WTC11 (cell line): ENCODE data around the gene CENPL.

Source experiments
- ATF3 ChIP-seq: sonication (generic); formaldehyde crosslinking; conservative IDR thresholded peaks from 2 replicates; pipeline ENCODE4 v1.8.1; 2022; ENCODE audit warnings: mild to moderate bottlenecking, missing genetic modification reagents
- CREM ChIP-seq: sonication (generic); formaldehyde crosslinking; IDR thresholded peaks from 2 replicates; pipeline ENCODE4 v1.8.1; 2022; ENCODE audit warnings: mild to moderate bottlenecking, missing genetic modification reagents, moderate library complexity
- CTCF ChIP-seq: fragments of 200-600 bp; IDR thresholded peaks from 2 replicates; pipeline ENCODE4 v1.8.0; 2022; ENCODE audit warnings: antibody characterized with exemption
- FOXP4 ChIP-seq: sonication (generic); formaldehyde crosslinking; IDR thresholded peaks from 2 replicates; pipeline ENCODE4 v1.8.0; 2022; ENCODE audit warnings: mild to moderate bottlenecking, missing genetic modification reagents
- JUN ChIP-seq: sonication (generic); formaldehyde crosslinking; IDR thresholded peaks from 2 replicates; pipeline ENCODE4 v1.8.0; 2023; ENCODE audit warnings: mild to moderate bottlenecking, missing genetic modification reagents
- OVOL2 ChIP-seq: fragments of 250-450 bp; sonication (Bioruptor Pico); IDR thresholded peaks from 2 replicates; pipeline ENCODE4 v1.9.0; 2021; ENCODE audit warnings: mild to moderate bottlenecking, borderline replicate concordance
- TEAD1 ChIP-seq: sonication (generic); formaldehyde crosslinking; IDR thresholded peaks from 2 replicates; pipeline ENCODE4 v1.8.0; 2022; ENCODE audit warnings: mild to moderate bottlenecking, missing genetic modification reagents
- USF2 ChIP-seq: sonication (generic); formaldehyde crosslinking; IDR thresholded peaks from 2 replicates; pipeline ENCODE4 v1.8.1; 2023; ENCODE audit warnings: mild to moderate bottlenecking, missing genetic modification reagents, moderate library complexity
- ZBTB43 ChIP-seq: sonication (generic); formaldehyde crosslinking; IDR thresholded peaks from 2 replicates; pipeline ENCODE4 v1.8.1; 2023; ENCODE audit warnings: mild to moderate bottlenecking, missing genetic modification reagents
- ZNF232 ChIP-seq: sonication (generic); formaldehyde crosslinking; IDR thresholded peaks from 2 replicates; pipeline ENCODE4 v1.8.0; 2022; ENCODE audit warnings: mild to moderate bottlenecking, missing genetic modification reagents
- ZSCAN18 ChIP-seq: fragments of 250-450 bp; sonication (Bioruptor Pico); IDR thresholded peaks from 2 replicates; pipeline ENCODE4 v2.1.2; 2022; ENCODE audit warnings: mild to moderate bottlenecking, moderate library complexity
- TF ChIP-seq, protein P1 (sequence below): sonication (generic); formaldehyde crosslinking; IDR thresholded peaks from 2 replicates; pipeline ENCODE4 v1.8.0; 2022; ENCODE audit warnings: mild to moderate bottlenecking, missing genetic modification reagents
- TF ChIP-seq, protein P2 (sequence below): sonication (generic); formaldehyde crosslinking; IDR thresholded peaks from 2 replicates; pipeline ENCODE4 v1.8.1; 2023; ENCODE audit warnings: mild to moderate bottlenecking, missing genetic modification reagents, moderate library complexity

DNA sequence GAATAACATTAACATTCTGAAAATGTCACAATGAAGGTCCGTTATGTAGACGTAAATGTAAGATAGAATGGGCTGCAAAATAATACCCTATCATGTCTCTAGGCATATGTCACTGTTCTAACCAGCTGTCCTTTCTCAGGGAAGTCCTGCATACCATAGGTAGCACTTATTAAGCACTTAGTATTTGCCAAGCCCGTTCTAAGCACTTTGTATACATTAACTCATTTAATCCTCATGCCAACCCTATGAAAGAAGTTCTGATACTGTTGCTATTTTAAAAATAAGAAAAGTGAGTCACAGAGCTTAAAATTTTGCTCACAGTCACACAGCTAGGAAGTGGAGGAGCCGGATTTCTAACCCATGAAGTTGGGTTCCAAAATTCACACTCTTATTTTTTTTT is 27.4 kb upstream of the CENPL start:
- TF ChIP-seq FOXP4 (CRISPR knock-in tag): no peak
- TF ChIP-seq, protein P1, sequence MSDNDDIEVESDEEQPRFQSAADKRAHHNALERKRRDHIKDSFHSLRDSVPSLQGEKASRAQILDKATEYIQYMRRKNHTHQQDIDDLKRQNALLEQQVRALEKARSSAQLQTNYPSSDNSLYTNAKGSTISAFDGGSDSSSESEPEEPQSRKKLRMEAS (CRISPR knock-in tag): no peak
- TF ChIP-seq CTCF: no peak
- TF ChIP-seq ZBTB43: no peak
- TF ChIP-seq ZNF232 (CRISPR knock-in tag): no peak
- no peak for TF ChIP-seq USF2 (CRISPR knock-in tag)
- TF ChIP-seq ATF3 (CRISPR knock-in tag): no peak
- TF ChIP-seq CREM (CRISPR knock-in tag): no peak
- TF ChIP-seq ZSCAN18 (CRISPR knock-in tag): no peak
- TF ChIP-seq, protein P2, sequence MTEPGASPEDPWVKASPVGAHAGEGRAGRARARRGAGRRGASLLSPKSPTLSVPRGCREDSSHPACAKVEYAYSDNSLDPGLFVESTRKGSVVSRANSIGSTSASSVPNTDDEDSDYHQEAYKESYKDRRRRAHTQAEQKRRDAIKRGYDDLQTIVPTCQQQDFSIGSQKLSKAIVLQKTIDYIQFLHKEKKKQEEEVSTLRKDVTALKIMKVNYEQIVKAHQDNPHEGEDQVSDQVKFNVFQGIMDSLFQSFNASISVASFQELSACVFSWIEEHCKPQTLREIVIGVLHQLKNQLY (CRISPR knock-in tag): no peak
- TF ChIP-seq OVOL2 (CRISPR knock-in tag): no peak
- no peak for TF ChIP-seq JUN (CRISPR knock-in tag)
- TF ChIP-seq TEAD1 (CRISPR knock-in tag): no peak
